ENCODE results near the gene SEC24D. TPM values are rescaled to one million over a fixed set of nuclear protein-coding genes. Genes with fewer than 3 reads are reported as not detected.

Gene SEC24D
- total RNA-seq, 6 donors from 2014 or later = 33.5 to 86.7 (median 50.3) TPM

DNA sequence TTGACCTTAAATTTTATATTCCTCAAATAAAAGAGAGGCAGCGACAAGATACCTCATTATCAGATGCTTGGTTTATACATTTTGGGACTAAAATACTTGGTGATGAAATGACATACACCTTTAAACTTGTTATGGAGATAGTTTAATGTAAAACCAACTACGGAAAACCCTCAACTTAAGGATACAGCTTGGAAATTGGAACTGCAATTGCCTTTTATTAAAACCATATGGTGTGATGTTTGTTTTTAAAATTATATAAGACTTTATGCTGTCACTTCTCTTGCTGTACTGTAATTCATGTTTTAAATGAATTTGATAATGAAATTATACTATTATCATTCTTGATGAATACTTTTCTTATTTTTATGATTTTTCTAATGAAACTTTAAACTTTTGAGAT lies 124.9 kb downstream of the SEC24D start:
- H3K36me3 ChIP-seq = peaks cover 13 to 70% (median 26%) of the 10 kb centered on the region in 4 donors
- TF ChIP-seq POLR2A (IDR thresholded peaks at IDR 0.05) (no peak), EP300 (IDR thresholded peaks at IDR 0.05) (no peak), CTCF (IDR thresholded peaks at IDR 0.05) (no peak), POLR2AphosphoS5 (IDR thresholded peaks at IDR 0.05) (no peak)
- no peak for ATAC-seq (ENCODE audit: low FRiP score in 2 of 2)

GRCh38 chr4:118703118-118703517 lies 132.8 kb downstream of the SEC24D start:
- WGBS, 2 donors = 72 to 97% methylated on average over 2 of the region's 2 CpGs
- TF ChIP-seq CTCF (IDR thresholded peaks at IDR 0.05) = no peak
- no peak for TF ChIP-seq EP300 (IDR thresholded peaks at IDR 0.05)
- TF ChIP-seq POLR2AphosphoS5 (IDR thresholded peaks at IDR 0.05) = no peak
- no peak for TF ChIP-seq POLR2A (IDR thresholded peaks at IDR 0.05)

More for the DNA sequence above, 124.9 kb downstream of the SEC24D start:
- Histone ChIP-seq H3K27ac (no peak overlapping the region), H3K9me3 (no peaks in the 10 kb centered on the region), H3K4me1 (no peaks in the 10 kb centered on the region), H3K4me3 (no peak overlapping the region), H3K27me3 (no peaks in the 10 kb centered on the region)
- DNase-seq = no peak
- 92 to 93% methylated on average over 2 of the region's 2 CpGs for WGBS, 2 donors

DNA sequence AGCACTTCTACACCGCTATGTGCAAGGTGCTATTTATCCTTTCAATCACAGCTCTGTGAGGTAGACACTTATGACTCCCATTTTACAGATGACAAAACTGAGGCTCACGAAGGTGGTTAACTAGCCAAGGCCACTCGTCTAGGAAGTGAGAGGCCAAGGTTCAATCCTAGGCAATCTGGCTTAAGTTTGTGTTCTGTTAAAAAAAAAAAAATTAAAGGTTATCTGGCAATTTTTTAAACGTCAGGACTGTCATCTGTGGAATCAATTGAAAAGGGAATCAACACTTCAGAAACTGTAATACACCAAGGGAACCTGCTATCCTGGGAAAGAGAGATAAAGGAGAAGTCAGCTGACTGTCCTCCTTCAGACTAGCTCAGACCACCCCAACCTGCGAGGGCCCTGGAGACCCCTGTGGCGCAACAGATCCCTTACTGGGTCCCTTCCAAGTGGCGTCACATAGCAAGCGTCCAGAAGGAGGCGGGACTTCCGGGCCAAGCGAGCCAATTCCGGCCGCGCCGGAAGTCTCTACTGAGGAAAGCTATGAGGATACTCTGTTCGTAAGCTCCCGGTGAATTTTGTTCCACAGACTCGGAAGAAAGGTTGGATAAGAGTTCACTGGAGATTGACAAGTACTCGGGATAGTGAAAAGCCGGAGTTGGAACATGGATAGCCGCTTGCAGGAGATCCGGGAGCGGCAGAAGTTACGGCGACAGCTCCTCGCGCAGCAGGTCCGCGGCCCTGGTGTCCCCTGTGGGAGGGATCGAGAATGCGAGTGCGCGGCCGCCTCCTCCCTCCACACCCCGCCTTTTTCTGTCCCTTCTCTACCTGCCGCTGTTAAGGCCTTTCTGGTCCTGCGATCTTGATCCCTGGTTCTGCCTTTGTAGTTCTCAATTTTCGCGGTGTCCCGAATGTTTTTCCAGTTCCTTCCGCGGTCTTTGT lies 150.8 kb downstream of the SEC24D start, which contains the start of gene METTL14:
TSS of gene METTL14 (plus strand) at position 520 of the 939 bp plus-strand sequence. CDS start at position 663, 143 bp downstream.
- Histone ChIP-seq H3K27me3 (no peaks in the 10 kb centered on the region), H3K4me3 (peak within 1 kb of the TSS; percentile 48 to 72 (median 61)), H3K27ac (peak within 1 kb of the TSS; percentile 84 to 94 (median 88)), H3K4me1 (peaks cover 11 to 19% (median 15%) of the 10 kb centered on the region in 4 donors), H3K36me3 (peaks cover 0 to 25% (median 20%) of the 10 kb centered on the region in 4 donors), H3K9me3 (no peaks in the 10 kb centered on the region)
- DNase-seq (peak; percentile 92 to 97), ATAC-seq (ENCODE audit: low FRiP score in 2 of 2) (peak; percentile 97 to 99)
- WGBS, 2 donors = 4 to 5% methylated on average over 40 to 42 of the region's 42 CpGs
- no peak for TF ChIP-seq EP300 (IDR thresholded peaks at IDR 0.05)
- TF ChIP-seq POLR2A (IDR thresholded peaks at IDR 0.05) = peak in 3 of 4 donors; percentile 33 to 74 (median 47)
- TF ChIP-seq CTCF (IDR thresholded peaks at IDR 0.05) = peak in 4 of 6 experiments; percentile 7 to 50 (median 38)
- peak in 1 of 2 donors; percentile 67 for TF ChIP-seq POLR2AphosphoS5 (IDR thresholded peaks at IDR 0.05)

More at GRCh38 chr4:118703118-118703517, 132.8 kb downstream of the SEC24D start:
- H3K27me3 ChIP-seq = no peaks in the 10 kb centered on the region
- H3K4me1 ChIP-seq = no peaks in the 10 kb centered on the region
- no peak for DNase-seq
- peaks cover 26 to 92% (median 40%) of the 10 kb centered on the region in 4 donors for H3K36me3 ChIP-seq
- no peak for ATAC-seq (ENCODE audit: low FRiP score in 2 of 2)
- no peak overlapping the region for H3K4me3 ChIP-seq
- no peaks in the 10 kb centered on the region for H3K9me3 ChIP-seq
- H3K27ac ChIP-seq = no peak overlapping the region

DNA sequence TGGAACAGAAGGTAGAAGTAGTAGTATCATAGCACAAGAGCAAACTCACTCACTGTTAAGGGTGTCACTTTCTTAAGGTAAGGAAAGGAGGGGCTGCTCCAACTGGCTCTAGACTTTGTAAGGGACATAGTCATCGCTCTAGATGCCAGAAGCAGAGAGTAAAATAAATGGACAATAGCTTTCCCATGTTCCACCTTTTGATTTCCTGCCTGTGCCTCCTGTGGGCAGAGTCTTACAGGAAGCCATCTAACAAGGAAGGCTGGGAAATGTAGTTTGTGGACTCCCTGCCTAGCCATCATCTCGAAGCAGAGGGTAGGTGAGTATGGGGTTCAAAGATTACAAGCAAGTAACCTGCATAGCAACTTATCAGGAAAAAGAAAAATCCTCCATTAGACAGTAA lies 152.4 kb downstream of the SEC24D start:
- Histone ChIP-seq H3K27ac (no peak overlapping the region), H3K36me3 (peaks cover 0 to 9% (median 6%) of the 10 kb centered on the region in 4 donors), H3K4me3 (no peak overlapping the region), H3K27me3 (no peaks in the 10 kb centered on the region), H3K4me1 (peaks cover 11 to 19% (median 15%) of the 10 kb centered on the region in 4 donors), H3K9me3 (no peaks in the 10 kb centered on the region)
- no peak for ATAC-seq (ENCODE audit: low FRiP score in 2 of 2)
- TF ChIP-seq POLR2AphosphoS5 (IDR thresholded peaks at IDR 0.05) (no peak), CTCF (IDR thresholded peaks at IDR 0.05) (no peak), POLR2A (IDR thresholded peaks at IDR 0.05) (no peak), EP300 (IDR thresholded peaks at IDR 0.05) (no peak)
- DNase-seq = no peak
- 11 to 18% methylated on average over 2 of the region's 2 CpGs for WGBS, 2 donors
